Measurements from ENCODE around the gene MIGA1.

Gene MIGA1

GRCh38 chr1:77850082-77850481, 70.6 kb downstream of the MIGA1 start:
- no peak for DNase-seq (ENCODE audit: low read depth in 2 of 2)

GRCh38 chr1:77857552-77857951, 78.1 kb downstream of the MIGA1 start:
- no peak for DNase-seq (ENCODE audit: low read depth in 2 of 2)

- no peak for DNase-seq (ENCODE audit: low read depth in 2 of 2)
These were observed 79.3 kb downstream of the MIGA1 start for GRCh38 chr1:77858725-77859124.

GRCh38 chr1:77859248-77859647, 79.8 kb downstream of the MIGA1 start:
- DNase-seq (ENCODE audit: low read depth in 2 of 2): no peak

- DNase-seq (ENCODE audit: low read depth in 2 of 2): no peak
These were observed 86.8 kb downstream of the MIGA1 start for GRCh38 chr1:77866296-77866695.

GRCh38 chr1:77872645-77873044, 93.2 kb downstream of the MIGA1 start:
- no peak for DNase-seq (ENCODE audit: low read depth in 2 of 2)

GRCh38 chr1:77873461-77873860, 94.0 kb downstream of the MIGA1 start:
- no peak for DNase-seq (ENCODE audit: low read depth in 2 of 2)

- no peak for DNase-seq (ENCODE audit: low read depth in 2 of 2)
These were observed 95.5 kb downstream of the MIGA1 start for GRCh38 chr1:77874804-77875445.

- no peak for DNase-seq (ENCODE audit: low read depth in 2 of 2)
These were observed 97.4 kb downstream of the MIGA1 start for GRCh38 chr1:77876884-77877283.

- no peak for DNase-seq (ENCODE audit: low read depth in 2 of 2)
These were observed 101.6 kb downstream of the MIGA1 start for GRCh38 chr1:77881061-77881460.

- DNase-seq (ENCODE audit: low read depth in 2 of 2): no peak
These were observed 103.0 kb downstream of the MIGA1 start for GRCh38 chr1:77882411-77882810.

- DNase-seq (ENCODE audit: low read depth in 2 of 2): no peak
These were observed 108.8 kb downstream of the MIGA1 start, which contains the start of gene NEXN for GRCh38 chr1:77888081-77888780. TSS of gene NEXN (plus strand) at chr1:77888624. CDS start at chr1:77916107, 27,483 bp downstream.

GRCh38 chr1:77888781-77889642, 109.6 kb downstream of the MIGA1 start:
- no peak for DNase-seq (ENCODE audit: low read depth in 2 of 2)

GRCh38 chr1:77889671-77890070, 110.2 kb downstream of the MIGA1 start:
- DNase-seq (ENCODE audit: low read depth in 2 of 2): no peak

GRCh38 chr1:77891200-77891599, 111.8 kb downstream of the MIGA1 start:
- no peak for DNase-seq (ENCODE audit: low read depth in 2 of 2)

GRCh38 chr1:77899647-77900320, 120.3 kb downstream of the MIGA1 start:
- DNase-seq (ENCODE audit: low read depth in 2 of 2): no peak

- DNase-seq (ENCODE audit: low read depth in 2 of 2): no peak
These were observed 121.3 kb downstream of the MIGA1 start for GRCh38 chr1:77900687-77901293.

GRCh38 chr1:77905603-77906002, 126.2 kb downstream of the MIGA1 start:
- no peak for DNase-seq (ENCODE audit: low read depth in 2 of 2)

- no peak for DNase-seq (ENCODE audit: low read depth in 2 of 2)
These were observed 126.6 kb downstream of the MIGA1 start for GRCh38 chr1:77906019-77906545.

GRCh38 chr1:77906624-77907023, 127.2 kb downstream of the MIGA1 start:
- no peak for DNase-seq (ENCODE audit: low read depth in 2 of 2)

- no peak for DNase-seq (ENCODE audit: low read depth in 2 of 2)
These were observed 130.7 kb downstream of the MIGA1 start for GRCh38 chr1:77910116-77910515.

Data from stimulated activated CD8-positive, alpha-beta memory T cell treated with anti-CD3 and anti-CD28 coated beads, Interleukin-7, amount 100 ng/mL, for 1 hour (primary cell).